ENCODE measurements around the gene RAD51B.

GRCh38 chr14:68471964-68472508 is 652.5 kb downstream of the RAD51B start:
- TF ChIP-seq, protein P1, sequence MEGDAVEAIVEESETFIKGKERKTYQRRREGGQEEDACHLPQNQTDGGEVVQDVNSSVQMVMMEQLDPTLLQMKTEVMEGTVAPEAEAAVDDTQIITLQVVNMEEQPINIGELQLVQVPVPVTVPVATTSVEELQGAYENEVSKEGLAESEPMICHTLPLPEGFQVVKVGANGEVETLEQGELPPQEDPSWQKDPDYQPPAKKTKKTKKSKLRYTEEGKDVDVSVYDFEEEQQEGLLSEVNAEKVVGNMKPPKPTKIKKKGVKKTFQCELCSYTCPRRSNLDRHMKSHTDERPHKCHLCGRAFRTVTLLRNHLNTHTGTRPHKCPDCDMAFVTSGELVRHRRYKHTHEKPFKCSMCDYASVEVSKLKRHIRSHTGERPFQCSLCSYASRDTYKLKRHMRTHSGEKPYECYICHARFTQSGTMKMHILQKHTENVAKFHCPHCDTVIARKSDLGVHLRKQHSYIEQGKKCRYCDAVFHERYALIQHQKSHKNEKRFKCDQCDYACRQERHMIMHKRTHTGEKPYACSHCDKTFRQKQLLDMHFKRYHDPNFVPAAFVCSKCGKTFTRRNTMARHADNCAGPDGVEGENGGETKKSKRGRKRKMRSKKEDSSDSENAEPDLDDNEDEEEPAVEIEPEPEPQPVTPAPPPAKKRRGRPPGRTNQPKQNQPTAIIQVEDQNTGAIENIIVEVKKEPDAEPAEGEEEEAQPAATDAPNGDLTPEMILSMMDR (IDR thresholded peaks at IDR 0.05), result no peak
- TF ChIP-seq POLR2A (IDR thresholded peaks at IDR 0.05) (no peak), EP300 (IDR thresholded peaks at IDR 0.05) (no peak)
